HG02678 (cell line): ENCODE measurements around the gene GNPDA1.
A peak's percentile ranks its signal among the peaks of the same experiment; 100 is the strongest.

Source experiments
- ATAC-seq: cut with Tn5 transposase; IDR thresholded peaks from one replicate; pipeline ENCODE4 v1.9.1; 2021; ENCODE audit warnings: mild to moderate bottlenecking, moderate library complexity; ENCODE audit not compliant: unreplicated experiment

The GNPDA1 gene

DNA sequence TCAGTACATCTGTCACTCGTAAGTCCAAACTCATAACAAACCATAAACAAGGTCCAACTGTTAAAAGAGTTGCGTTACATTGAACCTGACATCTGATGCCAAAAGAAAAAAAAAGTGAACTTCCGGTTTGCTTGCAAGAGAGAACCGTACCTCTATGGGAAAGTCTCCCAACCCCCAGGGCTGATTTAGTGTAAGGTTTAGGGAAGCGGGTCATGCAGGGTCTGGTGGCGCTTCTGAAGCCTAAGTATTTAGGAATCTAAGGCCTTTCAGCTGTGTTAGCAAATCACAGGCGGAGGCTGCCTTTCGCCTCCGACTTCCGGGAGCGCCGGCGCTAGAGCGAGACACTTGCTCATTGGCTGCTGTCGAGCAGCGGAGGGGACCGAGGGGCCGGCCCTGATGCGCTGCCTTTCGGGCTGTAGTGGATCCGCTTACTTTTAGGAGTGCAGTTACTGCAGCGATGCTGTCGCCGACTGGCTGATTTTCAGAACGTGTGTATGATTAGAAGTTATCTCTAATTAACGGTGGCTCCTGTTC lies 12.0 kb upstream of the GNPDA1 start:
- peak; percentile 100 for ATAC-seq

- ATAC-seq, result no peak
Measured at GRCh38 chr5:142023836-142024235, 11.0 kb upstream of the GNPDA1 start.

DNA sequence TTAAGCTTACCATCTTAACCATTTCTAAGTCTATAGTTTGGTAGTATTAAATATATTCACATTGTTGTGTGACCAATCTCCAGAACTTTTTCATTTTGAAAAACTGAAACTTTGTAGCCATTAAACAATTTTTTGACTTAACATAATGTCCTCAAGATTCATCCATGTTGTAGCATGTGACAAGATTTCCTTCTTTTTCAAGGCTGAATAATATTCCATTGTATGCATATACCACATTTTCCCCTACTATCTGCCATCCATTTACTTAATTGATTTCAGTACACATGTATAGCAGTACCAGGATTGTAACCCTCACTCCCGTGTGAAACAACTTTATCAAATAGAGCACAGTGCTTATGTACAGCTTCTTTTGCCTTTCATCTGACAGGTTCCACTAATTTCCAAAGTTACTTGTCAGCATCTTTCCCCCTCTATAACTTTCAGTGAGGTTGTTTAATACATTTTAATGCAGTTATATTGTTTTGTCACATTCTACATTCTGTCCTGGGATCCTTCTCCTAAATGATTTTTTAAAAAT lies 7.4 kb upstream of the GNPDA1 start:
- no peak for ATAC-seq

GRCh38 chr5:142017832-142018427 lies 5.1 kb upstream of the GNPDA1 start:
- ATAC-seq, result peak; percentile 47

GRCh38 chr5:142016556-142016955 lies 3.7 kb upstream of the GNPDA1 start:
- peak; percentile 22 for ATAC-seq

DNA sequence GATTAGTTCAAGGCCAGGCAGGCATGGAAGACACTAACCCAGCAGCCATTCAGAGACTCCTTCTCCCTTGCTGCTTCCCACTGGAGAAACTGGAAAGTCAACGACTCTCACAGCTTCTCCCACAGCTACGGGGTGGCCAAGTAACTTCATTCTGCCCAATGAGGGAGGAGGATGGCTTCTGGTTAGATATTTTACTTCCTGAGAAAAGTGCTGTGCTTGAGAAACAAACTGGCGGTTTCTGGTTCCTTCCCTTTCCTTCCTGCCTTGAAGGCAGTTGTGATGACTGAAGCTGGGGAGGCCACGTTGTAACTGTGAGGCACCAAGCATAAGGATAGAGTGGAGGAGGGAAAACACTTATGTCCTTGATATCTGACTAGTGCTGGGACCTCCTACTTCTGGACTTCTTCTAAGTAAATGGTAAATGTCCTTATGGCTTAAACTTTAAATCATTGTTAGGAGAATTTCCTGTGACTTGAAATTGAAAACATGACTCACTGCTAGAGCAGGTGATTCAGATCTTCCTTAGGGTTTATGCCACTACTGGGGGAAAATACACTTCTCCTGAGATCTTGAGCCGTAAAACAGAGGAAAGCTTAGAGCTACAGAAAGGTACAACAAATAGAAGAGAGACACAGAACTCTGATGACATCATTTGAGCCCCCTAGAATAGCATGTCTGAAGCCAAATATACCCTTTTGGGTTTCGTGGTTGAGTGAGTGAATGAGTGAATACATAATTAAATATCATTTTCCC lies 3.1 kb upstream of the GNPDA1 start:
- peak; percentile 37 for ATAC-seq

DNA sequence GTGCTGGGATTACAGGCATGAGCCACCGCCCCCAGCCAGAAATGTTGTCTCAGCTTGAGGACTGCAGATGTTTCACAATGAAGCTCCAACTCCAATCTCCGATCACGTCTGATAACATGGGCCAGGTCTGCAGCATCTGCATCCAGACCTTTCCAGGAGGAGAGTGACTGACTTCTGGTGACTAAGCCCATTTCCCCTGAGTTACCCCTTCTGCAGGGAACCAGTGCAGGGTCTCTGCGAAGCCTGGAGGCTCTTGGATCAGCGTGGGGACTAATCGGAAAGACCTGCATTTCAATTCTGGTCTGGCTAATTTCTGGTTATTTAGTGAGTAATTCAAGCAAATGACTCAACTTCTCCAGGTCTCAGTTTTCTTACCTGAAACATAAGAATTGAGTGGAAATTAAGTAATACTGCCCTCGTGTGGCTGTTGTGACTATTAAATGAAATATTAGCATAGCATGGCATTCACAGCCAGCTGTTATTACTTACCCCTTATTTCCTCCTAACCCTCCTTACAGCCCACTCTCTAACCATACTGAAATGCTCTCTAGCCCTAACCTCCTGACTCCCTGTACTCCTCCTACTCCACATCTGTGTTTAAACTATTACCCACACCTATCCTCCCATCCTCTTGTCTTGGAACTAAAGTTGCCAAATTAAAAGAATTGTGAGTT lies 2.2 kb upstream of the GNPDA1 start:
- no peak for ATAC-seq

GRCh38 chr5:142013734-142014521 lies 1.1 kb upstream of the GNPDA1 start:
- ATAC-seq, result no peak

DNA sequence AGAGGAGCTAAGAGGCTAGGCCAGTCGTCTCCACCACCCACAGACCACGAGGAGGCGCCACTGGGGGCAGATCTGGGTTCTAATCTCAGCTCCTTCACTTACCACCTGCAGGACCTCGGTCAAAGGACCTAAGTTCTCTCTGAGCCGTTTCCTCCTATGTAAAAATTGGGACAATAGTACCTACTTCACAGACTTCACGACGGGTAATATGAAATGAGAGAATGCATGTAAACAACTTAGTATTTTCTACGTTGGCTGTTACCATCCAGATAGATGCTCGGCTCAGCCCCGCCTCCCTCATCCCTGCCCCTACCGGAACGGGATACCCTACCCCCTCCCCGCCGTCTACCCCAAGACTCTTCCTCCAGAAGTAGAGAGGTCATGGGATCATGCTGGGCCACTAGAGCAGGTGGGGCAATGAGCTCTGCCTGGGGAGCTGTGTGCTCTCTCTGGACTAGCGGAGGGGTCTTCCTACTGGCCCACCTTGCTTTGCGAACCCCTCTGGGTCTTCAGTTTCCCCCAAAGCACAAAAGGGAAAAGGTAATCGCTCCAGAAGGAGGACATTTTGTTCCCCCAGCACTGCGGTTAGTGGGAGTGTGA lies 541 bp downstream of the GNPDA1 start:
- no peak for ATAC-seq

DNA sequence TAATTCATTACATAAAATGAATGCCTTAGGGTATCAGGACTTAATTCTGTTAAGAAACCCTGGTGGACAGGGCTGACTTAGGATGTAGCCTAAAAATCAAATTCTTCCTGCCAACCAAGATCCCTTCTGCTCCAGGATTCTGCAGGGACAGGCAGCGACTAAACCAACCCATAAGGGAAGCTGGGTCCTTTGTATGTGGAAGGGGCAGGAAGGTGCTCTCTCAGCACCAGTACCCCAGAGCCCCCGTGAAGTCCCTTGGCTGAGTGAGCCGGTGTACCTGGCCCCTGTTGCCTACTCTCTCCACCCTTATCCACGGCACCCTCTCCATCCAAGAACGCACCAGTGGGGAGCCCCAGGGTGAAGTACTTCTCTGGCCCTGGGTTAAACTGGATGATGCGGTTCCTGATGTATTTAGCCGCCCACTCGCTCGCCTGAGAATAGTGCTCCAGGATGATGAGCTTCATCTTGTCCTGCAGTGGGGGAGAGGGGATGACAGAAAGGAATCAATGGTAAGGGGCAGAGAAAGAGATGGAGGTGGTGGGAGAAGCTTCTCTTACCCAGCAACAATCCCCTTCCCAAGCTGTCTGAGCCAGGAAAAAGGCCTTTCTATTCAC lies 1.1 kb downstream of the GNPDA1 start:
- ATAC-seq, result no peak

GRCh38 chr5:142009886-142010285 lies 2.9 kb downstream of the GNPDA1 start:
- no peak for ATAC-seq

GRCh38 chr5:142008813-142009212 lies 4.0 kb downstream of the GNPDA1 start:
- ATAC-seq, result no peak

GRCh38 chr5:142007237-142007544 lies 5.6 kb downstream of the GNPDA1 start:
- no peak for ATAC-seq

GRCh38 chr5:142006363-142007236 lies 6.2 kb downstream of the GNPDA1 start:
- ATAC-seq, result no peak

GRCh38 chr5:142003266-142003800 lies 9.5 kb downstream of the GNPDA1 start:
- ATAC-seq, result no peak

GRCh38 chr5:142000704-142001484 lies 11.9 kb downstream of the GNPDA1 start:
- ATAC-seq, result no peak

- no peak for ATAC-seq
Measured at GRCh38 chr5:142000173-142000572, 12.7 kb downstream of the GNPDA1 start.

DNA sequence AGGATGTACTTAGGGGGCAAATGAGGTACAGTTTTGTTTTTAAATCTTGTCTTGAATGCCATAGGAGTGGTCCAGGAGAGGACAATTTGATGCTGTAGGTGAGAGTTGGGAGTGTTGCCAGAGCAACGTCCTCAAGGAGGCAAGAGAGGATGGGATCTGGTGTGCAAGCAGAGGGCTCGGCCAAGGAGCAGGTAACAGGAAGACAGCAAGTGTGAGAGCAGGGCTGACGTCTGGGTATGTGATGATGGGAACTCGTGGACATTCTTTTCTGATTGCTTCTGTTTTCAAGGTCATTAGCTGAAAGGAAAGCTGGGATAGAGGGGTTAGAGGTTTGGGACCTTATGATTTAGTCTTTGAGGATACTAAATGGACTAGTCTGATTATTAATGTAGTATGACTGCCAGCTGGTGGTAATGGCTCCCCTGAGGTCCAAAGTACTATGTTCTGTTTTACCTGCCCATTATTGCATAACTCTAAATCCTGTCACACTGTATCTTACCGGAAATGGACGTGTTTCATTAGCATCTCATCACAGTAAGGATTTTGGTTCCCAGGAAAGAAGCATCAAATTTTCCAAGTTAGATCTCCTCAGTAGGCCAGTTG lies 15.4 kb downstream of the GNPDA1 start:
- ATAC-seq, result no peak
